CD4-positive, alpha-beta T cell treated with Interleukin-17A for 4 hours (primary cell): ENCODE data around the gene PANX2.
"Not testable (repeated sequence)": the region's sequence is repeated elsewhere in the genome, so short reads cannot be mapped to it uniquely, and the experiment has no call there.

ENCODE experiments used
- DNase-seq: peaks from one replicate; pipeline ENCODE4 v3.0.0-alpha.2; 2020; ENCODE audit warnings: mixed read lengths

PANX2 gene

GRCh38 chr22:50199251-50199721 lies 28.8 kb downstream of the PANX2 start:
- no peak for DNase-seq

GRCh38 chr22:50199829-50200460 lies 29.4 kb downstream of the PANX2 start:
- peak; percentile 21 for DNase-seq

GRCh38 chr22:50200461-50201190 lies 30.1 kb downstream of the PANX2 start, which contains the start of gene SELENOO:
Gene SELENOO, plus strand, starts transcription at chr22:50201011. Its CDS starts 26 bp downstream, at chr22:50201037.
- peak; percentile 97 for DNase-seq

GRCh38 chr22:50201191-50202129 lies 30.9 kb downstream of the PANX2 start:
- DNase-seq, result no peak

- no peak for DNase-seq
Observed at GRCh38 chr22:50202130-50202666, 31.7 kb downstream of the PANX2 start.

- no peak for DNase-seq
Observed at GRCh38 chr22:50203288-50203687, 32.8 kb downstream of the PANX2 start.

- no peak for DNase-seq
Observed at GRCh38 chr22:50204571-50204970, 34.0 kb downstream of the PANX2 start.

- DNase-seq, result not testable (repeated sequence)
Observed at GRCh38 chr22:50204998-50205397, 34.5 kb downstream of the PANX2 start.

- DNase-seq, result no peak
Observed at GRCh38 chr22:50205781-50206569, 35.4 kb downstream of the PANX2 start.

- no peak for DNase-seq
Observed at GRCh38 chr22:50206599-50206998, 36.1 kb downstream of the PANX2 start.

- DNase-seq, result no peak
Observed at GRCh38 chr22:50207383-50208140, 37.0 kb downstream of the PANX2 start.

- peak; percentile 6 for DNase-seq
Observed at GRCh38 chr22:50208430-50208938, 38.0 kb downstream of the PANX2 start.

- DNase-seq, result no peak
Observed at GRCh38 chr22:50208939-50209892, 38.7 kb downstream of the PANX2 start.

- peak; percentile 83 for DNase-seq
Observed at GRCh38 chr22:50209893-50210292, 39.4 kb downstream of the PANX2 start.

- peak; percentile 2 for DNase-seq
Observed at GRCh38 chr22:50210378-50211139, 40.0 kb downstream of the PANX2 start.

GRCh38 chr22:50211147-50211546 lies 40.6 kb downstream of the PANX2 start:
- no peak for DNase-seq

- no peak for DNase-seq
Observed at GRCh38 chr22:50213263-50213662, 42.7 kb downstream of the PANX2 start.

- DNase-seq, result no peak
Observed at GRCh38 chr22:50215297-50216054, 44.9 kb downstream of the PANX2 start.
